Gastrocnemius medialis (tissue), 4 donors: ENCODE results near the gene ARHGAP26. TPM values are rescaled to one million over a fixed set of nuclear protein-coding genes. Genes with fewer than 3 reads are reported as not detected.

Experiments
- ATAC-seq, 2 donors: fragments of 150-250 bp; one replicate each; pipeline ENCODE4 v1.9.1; 2016
- DNase-seq, 2 donors: peaks; one replicate each; pipeline ENCODE4 v3.0.0-alpha.2; 2019
- H3K27ac ChIP-seq, 4 donors: fragments of 200-600 bp; sonication (generic); 1 replicate in 1 of 4; 2 replicates in 3 of 4; pipeline ENCODE4 v1.5.1; 2016 to 2018; ENCODE audit warnings: mild to moderate bottlenecking in 2 of 4, moderate library complexity in 1 of 4
- H3K27me3 ChIP-seq, 3 donors: fragments of 200-600 bp; sonication (generic) in 2 of 3; 1 replicate in 1 of 3; 2 replicates in 2 of 3; pipeline versions ENCODE4 v1.5.1 to v1.6.0; 2016 to 2019; ENCODE audit warnings: mild to moderate bottlenecking in 1 of 3, moderate library complexity in 1 of 3
- H3K36me3 ChIP-seq, 2 donors: fragments of 200-600 bp; sonication (generic) in 1 of 2; one replicate each; pipeline ENCODE4 v1.5.1; 2017 to 2018
- H3K4me1 ChIP-seq, 2 donors: fragments of 200-600 bp; sonication (generic) in 1 of 2; one replicate each; pipeline ENCODE4 v1.5.1; 2016 to 2017; ENCODE audit warnings: mild to moderate bottlenecking in 2 of 2
- H3K4me3 ChIP-seq, 4 donors: fragments of 200-600 bp; sonication (generic) in 3 of 4; 1 replicate in 1 of 4; 2 replicates in 3 of 4; pipeline ENCODE4 v1.5.1; 2016 to 2019; ENCODE audit warnings: mild to moderate bottlenecking in 2 of 4
- H3K9me3 ChIP-seq, 3 donors: fragments of 200-600 bp; sonication (generic) in 2 of 3; 1 replicate in 1 of 3; 2 replicates in 2 of 3; pipeline ENCODE4 v1.5.1; 2016 to 2019
- POLR2A ChIP-seq, 2 donors: fragments of 450-650 bp; IDR thresholded peaks; one replicate each; pipeline ENCODE4 v1.6.1; 2017; ENCODE audit warnings: antibody characterized with exemption in 2 of 2, mild to moderate bottlenecking in 2 of 2, moderate library complexity in 2 of 2
- in situ Hi-C, 4 donors: fragments of 200-750 bp; cut with MboI; loops; one replicate each; pipeline versions ENCODE4 v1.15.0 to v1.8.0; 2017; ENCODE audit warnings: low sequenced_read_pairs in 4 of 4
- intact Hi-C: fragments of 100-400 bp; cut with DNase I; formaldehyde crosslinking; loops from one replicate; pipeline ENCODE4 v1.15.1; 2023; ENCODE audit warnings: low total_unique reads
- total RNA-seq, 4 donors: library from RNA; depleted of rRNA; stranded (reverse); fragments of >200 nt; gene quantifications; one replicate each; pipeline versions ENCODE4 v1.1.0 to v1.2.3, GENCODE V29; 2016
- TF ChIP-seq, protein P1 (sequence below), 5 experiments: fragments of 450-650 bp in 3 of 5; fragments of 200-600 bp in 2 of 5; sonication (generic) in 2 of 5; IDR thresholded peaks in 4 of 5; conservative IDR thresholded peaks in 1 of 5; 1 replicate in 4 of 5; 2 replicates in 1 of 5; pipeline ENCODE4 v1.5.1; 2016 to 2019; ENCODE audit warnings: antibody characterized with exemption in 5 of 5, mild to moderate bottlenecking in 3 of 5, moderate library complexity in 3 of 5

Gene ARHGAP26
- total RNA-seq, 4 donors from 2014 or later = 9.1 to 22.4 (median 13.4) TPM

DNA sequence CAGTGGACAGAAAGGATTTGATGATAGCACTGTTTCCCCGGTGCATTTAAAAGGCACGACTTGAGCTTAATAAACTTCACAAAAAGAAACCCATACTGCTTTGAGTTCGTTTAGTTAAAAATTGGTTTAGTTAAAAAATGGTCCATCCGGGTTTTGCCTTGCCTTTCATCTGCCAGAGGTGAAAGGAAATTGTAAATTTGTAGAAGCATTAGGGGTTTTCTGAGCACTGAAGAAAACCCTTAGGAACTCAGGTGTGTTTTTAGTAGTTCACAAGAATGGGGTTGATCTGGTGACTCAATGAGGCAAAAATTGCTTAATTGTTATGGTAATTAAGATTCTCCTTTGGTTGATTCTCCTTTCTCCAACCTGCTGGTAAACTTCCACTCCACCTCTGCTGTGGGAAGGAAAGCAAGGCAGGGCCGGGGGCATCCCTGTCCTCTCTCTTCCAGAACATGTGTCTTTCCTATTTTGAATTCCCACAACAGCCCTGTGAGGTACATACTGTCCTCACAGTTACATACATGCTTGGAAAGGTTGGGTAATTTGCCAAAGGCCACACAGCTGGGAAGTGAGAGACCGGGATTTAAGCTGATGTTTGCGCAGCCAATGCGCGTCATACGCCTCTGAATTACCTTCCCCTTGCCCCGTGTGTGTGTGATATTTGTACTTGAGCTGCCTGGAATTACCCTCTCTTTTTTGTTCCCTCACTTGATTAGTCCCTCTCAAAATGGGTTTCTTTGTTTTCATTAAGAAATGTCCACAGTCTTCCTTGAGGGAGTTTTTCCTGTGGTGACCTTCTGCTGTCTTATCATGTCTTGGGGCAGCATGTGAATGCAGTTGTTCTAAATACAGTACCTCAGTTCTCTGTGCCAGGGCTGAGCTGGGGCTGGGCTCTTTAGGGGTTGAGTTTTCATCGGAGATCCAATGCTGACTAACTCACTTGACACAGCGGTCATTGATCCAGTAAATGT, 94.4 kb downstream of the ARHGAP26 start:
- TF ChIP-seq POLR2A (IDR thresholded peaks at IDR 0.05) = no peak
- TF ChIP-seq, protein P1, sequence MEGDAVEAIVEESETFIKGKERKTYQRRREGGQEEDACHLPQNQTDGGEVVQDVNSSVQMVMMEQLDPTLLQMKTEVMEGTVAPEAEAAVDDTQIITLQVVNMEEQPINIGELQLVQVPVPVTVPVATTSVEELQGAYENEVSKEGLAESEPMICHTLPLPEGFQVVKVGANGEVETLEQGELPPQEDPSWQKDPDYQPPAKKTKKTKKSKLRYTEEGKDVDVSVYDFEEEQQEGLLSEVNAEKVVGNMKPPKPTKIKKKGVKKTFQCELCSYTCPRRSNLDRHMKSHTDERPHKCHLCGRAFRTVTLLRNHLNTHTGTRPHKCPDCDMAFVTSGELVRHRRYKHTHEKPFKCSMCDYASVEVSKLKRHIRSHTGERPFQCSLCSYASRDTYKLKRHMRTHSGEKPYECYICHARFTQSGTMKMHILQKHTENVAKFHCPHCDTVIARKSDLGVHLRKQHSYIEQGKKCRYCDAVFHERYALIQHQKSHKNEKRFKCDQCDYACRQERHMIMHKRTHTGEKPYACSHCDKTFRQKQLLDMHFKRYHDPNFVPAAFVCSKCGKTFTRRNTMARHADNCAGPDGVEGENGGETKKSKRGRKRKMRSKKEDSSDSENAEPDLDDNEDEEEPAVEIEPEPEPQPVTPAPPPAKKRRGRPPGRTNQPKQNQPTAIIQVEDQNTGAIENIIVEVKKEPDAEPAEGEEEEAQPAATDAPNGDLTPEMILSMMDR (IDR thresholded peaks at IDR 0.05 in 4 of 5, conservative IDR thresholded peaks at IDR 0.05 in 1 of 5) = no peak
- H3K4me1 ChIP-seq = peaks cover 15 to 21% of the 10 kb centered on the region in 2 donors
- DNase-seq (no peak), ATAC-seq (no peak)
- H3K27ac ChIP-seq = no peak overlapping the region
- H3K27me3 ChIP-seq = no peaks in the 10 kb centered on the region
- in situ Hi-C loops (loop anchor here in 2 of 4 donors (10.0 kb wide), 2 partner anchors 110 to 120 kb away; no protein-coding TSS in a partner anchor), intact Hi-C loops (no loop called here)
- no peaks in the 10 kb centered on the region for H3K9me3 ChIP-seq
- no peak overlapping the region for H3K4me3 ChIP-seq
- H3K36me3 ChIP-seq = no peaks in the 10 kb centered on the region

DNA sequence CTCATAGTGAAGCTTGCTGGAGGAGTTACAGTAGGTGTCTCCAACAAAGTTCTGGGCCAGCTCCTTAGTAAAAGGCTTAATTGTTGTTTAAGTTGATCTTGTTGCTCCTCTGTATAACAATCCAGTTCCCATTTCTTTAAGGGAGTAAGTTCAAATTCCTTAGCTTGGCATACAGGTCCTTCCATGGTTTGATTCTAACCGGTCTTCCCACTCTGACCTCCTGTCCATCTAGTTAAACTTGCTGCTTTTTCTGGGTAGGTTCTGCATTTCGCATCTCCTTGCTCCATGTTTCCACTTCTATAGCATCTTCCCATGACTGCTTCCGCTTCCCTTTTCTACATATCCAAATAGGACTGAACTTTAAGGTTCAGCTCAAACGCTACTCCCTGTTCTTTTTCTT, 95.5 kb downstream of the ARHGAP26 start:
- Histone ChIP-seq H3K4me1 (peaks cover 13 to 21% of the 10 kb centered on the region in 2 donors), H3K9me3 (no peaks in the 10 kb centered on the region), H3K27ac (no peak overlapping the region), H3K36me3 (no peaks in the 10 kb centered on the region), H3K4me3 (no peak overlapping the region), H3K27me3 (no peaks in the 10 kb centered on the region)
- intact Hi-C loops (no loop called here), in situ Hi-C loops (loop anchor here in 2 of 4 donors (10.0 kb wide), 2 partner anchors 111 to 121 kb away; no protein-coding TSS in a partner anchor)
- TF ChIP-seq, protein P1 (IDR thresholded peaks at IDR 0.05 in 4 of 5, conservative IDR thresholded peaks at IDR 0.05 in 1 of 5) = no peak
- TF ChIP-seq POLR2A (IDR thresholded peaks at IDR 0.05) = no peak
- no peak for DNase-seq
- no peak for ATAC-seq

DNA sequence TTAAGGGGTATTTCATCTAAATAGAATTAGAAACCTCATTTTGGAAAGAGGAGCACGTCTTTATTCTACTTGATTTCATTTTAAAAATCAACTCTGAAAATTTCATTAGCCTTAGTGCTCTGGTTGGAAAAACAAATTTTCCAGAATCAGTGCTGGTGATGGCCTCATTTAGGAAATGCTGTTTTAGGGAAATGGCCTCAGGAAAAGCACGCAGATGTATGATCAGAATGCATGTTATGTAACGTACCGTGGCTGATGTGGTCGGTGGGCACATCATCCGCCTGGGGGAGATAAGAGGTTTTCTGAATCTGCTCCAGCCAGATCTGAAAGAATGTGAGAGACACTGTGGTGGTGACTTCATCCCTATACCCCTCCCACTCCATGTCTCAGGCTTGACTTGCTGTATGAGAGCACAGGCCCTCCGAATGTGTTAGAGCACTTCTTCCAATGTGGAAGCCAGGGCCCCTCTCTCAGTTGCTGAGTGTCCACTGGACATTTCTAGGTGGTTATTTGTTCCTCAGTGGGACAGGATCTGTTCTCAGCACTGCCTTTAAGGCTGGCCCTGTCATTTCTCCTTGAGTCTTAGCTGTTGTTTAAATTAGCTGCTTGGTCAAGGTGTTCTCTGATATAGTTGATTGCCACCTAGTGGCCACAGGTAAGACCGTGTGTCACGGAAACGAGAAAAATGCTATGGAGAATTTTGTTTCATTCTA, 96.5 kb downstream of the ARHGAP26 start:
- peaks cover 9 to 21% of the 10 kb centered on the region in 2 donors for H3K4me1 ChIP-seq
- intact Hi-C loops = loop anchor here (1.0 kb wide), 2 partner anchors 96 to 118 kb away; partner anchors contain the start of gene ARHGAP26

DNA sequence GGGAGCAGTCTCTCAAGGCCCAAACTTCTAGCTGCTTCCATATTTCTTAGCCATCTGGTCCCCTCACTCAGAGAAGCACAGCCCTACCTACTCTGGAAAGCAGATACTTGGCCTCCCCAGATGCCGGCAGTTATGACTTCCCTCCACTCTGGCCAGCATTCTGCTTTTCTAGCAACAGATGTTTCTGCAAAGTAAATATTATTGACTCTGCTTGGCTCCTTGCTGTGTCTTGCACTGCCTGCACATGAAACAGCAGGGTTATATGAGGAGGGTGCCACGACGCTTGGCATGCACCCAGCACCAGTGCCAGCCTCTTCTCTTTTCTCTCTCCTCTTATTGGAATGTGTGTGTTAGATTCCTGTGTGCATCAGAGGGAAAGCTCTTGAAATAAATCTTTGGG, 99.7 kb downstream of the ARHGAP26 start:
- in situ Hi-C loops = loop anchor here (10.0 kb wide), 3 partner anchors 115 to 145 kb away; no protein-coding TSS in a partner anchor

More for the DNA sequence above, 96.5 kb downstream of the ARHGAP26 start:
- no peak for TF ChIP-seq POLR2A (IDR thresholded peaks at IDR 0.05)
- TF ChIP-seq, protein P1 (IDR thresholded peaks at IDR 0.05 in 4 of 5, conservative IDR thresholded peaks at IDR 0.05 in 1 of 5) = peak; percentile 54 to 77 (median 72)
- Histone ChIP-seq H3K36me3 (no peaks in the 10 kb centered on the region), H3K4me3 (no peak overlapping the region), H3K27ac (no peak overlapping the region), H3K27me3 (no peaks in the 10 kb centered on the region), H3K9me3 (no peaks in the 10 kb centered on the region)
- ATAC-seq = peak; percentile 79 to 87
- in situ Hi-C loops = loop anchor here in 2 of 4 donors (10.0 kb wide), 2 partner anchors 112 to 122 kb away; no protein-coding TSS in a partner anchor
- no peak for DNase-seq

More for the DNA sequence above, 99.7 kb downstream of the ARHGAP26 start:
- H3K9me3 ChIP-seq = no peaks in the 10 kb centered on the region
- H3K27ac ChIP-seq = no peak overlapping the region
- intact Hi-C loops = no loop called here
- H3K4me3 ChIP-seq = no peak overlapping the region
- TF ChIP-seq, protein P1 (IDR thresholded peaks at IDR 0.05 in 4 of 5, conservative IDR thresholded peaks at IDR 0.05 in 1 of 5) = no peak
- no peak for TF ChIP-seq POLR2A (IDR thresholded peaks at IDR 0.05)
- no peaks in the 10 kb centered on the region for H3K27me3 ChIP-seq
- no peaks in the 10 kb centered on the region for H3K36me3 ChIP-seq
- DNase-seq (no peak), ATAC-seq (no peak)
- peaks cover 14 to 19% of the 10 kb centered on the region in 2 donors for H3K4me1 ChIP-seq
